Lower leg skin (tissue), 4 donors: ENCODE measurements around the gene ELAC2. TPM values are rescaled to one million over a fixed set of nuclear protein-coding genes. Genes with fewer than 3 reads are reported as not detected.

Experiments
- total RNA-seq, 4 donors: library from RNA; depleted of rRNA; stranded (reverse); fragments of >200 nt; gene quantifications; one replicate each; pipeline ENCODE4 v1.1.0, GENCODE V29; 2016

ELAC2 gene
- total RNA-seq, 4 donors from 2014 or later = 44.3 to 107 (median 62.0) TPM

Other genes with a start within 250 kb of the ELAC2 start
- gene ARHGAP44, start 228.5 kb downstream of the ELAC2 start, total RNA-seq = 1 to 10 TPM; 2.9 to 8.0 (median 3.0) TPM